GM21515 (cell line): ENCODE measurements around the gene IFRD2.
"Not testable (repeated sequence)": the region's sequence is repeated elsewhere in the genome, so short reads cannot be mapped to it uniquely, and the experiment has no call there.

Experiments
- ATAC-seq: cut with Tn5 transposase; IDR thresholded peaks from one replicate; pipeline ENCODE4 v1.9.1; 2021; ENCODE audit not compliant: unreplicated experiment

The IFRD2 gene

DNA sequence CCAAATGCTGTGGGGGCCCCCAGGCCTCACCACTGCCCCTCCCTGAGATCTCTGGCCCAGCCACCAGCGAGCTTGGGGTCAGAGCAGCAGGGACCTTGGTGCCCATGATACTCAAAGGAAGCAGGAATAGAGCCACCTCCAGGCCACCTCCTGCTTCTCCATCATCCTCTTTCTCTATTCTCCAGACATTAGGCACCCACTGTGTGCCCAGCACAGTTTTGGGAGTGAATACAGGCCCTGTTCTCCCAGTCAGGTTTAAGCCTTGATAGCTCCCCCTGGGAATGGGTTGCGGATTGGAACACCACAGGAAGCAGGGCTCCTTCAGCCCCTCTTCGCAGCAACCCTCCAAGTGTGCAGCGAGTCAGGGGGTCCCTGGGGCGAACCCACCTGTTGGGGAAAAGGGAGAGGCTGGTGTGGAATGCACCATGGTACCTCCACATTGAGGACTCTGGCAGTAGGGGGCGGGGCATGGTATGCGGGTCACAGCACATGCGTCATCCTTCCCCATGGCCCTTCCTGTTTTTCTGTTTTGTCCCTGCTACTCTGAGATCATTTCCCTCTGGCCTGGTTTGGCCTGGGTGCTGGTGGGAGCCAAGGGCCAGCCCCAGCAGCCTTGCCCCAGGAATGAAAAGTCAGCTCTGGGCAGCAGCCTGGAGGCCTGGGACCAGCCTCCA, 37.5 kb downstream of the IFRD2 start:
- ATAC-seq = no peak

DNA sequence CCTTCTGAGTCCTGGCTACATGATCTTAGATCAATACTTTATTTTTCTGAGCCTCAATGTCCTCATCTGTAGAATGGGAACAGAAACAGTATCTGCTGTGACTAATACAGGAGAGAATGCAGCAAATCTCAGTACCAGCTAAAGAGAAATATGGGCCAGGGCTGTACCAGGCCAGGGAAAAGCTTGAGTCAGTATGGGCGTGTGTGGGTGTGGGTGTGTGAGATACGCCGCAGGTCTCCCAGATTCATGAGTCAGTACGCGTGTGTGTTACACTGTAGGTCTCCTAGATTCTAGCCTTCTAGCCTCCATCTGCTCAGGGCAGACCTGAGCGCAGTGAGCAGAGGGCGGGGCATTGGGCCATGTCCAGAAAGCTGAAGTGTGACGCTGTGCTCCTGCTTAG, 41.0 kb downstream of the IFRD2 start:
- no peak for ATAC-seq

DNA sequence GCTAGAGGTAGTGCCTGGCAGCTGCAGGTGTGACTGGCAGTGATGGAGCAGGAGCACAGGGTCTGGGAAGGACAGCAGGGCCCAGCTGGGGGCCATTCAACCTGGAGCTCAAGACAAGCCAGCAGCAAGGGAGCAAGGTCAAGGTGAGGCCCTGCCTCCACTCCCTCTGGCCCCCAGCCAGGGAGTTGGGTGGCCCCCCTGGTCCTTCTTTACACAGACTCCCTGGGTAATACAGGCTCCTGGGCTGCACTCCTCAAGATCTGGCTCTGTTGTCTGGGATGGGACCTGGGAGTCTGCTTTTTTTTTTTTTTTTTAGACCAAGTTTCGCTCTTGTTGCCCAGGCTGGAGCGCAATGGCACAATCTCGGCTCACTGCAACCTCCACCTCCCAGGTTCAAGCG, 41.7 kb downstream of the IFRD2 start:
- ATAC-seq = no peak

DNA sequence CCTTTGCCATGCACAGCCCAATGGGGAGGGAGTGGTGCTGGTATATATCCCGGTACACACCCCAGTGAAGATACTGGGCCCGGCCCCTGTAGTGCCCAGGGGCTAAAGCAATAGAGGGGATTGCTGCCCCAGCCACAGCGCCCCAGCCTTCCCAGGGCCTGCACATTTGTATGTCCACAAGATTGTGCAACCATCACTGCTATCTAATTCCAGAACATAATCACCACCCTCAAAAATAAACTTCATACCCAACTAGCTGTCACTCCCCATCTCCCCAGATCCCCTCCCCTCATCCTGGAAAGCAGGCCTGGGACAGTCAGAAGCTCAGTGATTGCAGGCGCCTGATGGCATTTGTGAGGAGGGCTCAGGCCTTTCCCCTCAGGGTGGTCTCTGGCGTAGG, 42.8 kb downstream of the IFRD2 start:
- no peak for ATAC-seq

DNA sequence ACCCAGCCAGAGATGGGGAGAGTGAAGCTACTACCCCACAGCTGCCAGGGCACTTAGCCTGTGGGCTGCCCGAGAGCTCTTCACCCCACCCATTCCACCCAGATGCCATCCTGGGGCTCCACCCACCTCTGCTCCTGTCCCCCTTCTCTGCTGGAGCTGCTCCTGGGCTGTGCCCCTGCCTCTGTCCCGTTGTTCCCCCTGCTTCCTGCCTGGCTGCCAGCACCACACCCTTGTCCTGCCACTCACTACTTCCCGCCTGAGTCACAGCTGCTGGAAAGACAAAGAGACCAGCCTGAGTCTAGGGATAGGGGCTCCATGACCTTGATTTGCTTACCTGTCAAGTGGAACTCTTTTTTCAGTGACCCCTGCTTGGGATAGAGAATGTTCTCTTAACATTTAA, 43.8 kb downstream of the IFRD2 start:
- ATAC-seq = no peak

DNA sequence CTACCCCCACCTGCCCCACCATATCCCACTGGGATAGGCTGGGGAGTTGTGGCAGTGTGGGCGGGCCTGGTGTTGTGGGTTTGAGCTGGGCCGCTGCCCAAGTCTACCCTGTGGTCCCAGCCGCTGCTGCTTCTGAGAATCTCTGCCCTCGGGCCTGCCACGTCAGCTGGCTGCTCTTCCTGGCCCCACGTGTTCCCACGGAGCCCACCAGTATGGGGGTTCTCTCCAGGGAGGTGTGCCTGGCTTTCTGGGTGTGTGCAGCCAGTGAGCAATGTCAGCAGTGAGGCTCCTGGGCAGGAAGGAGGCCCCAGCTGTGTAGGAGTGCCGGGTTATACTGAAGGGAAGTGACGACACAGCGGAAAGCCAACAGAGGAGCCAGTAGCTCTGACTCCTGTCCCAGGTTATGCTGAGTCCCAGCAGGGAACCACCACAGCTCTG, 45.7 kb downstream of the IFRD2 start:
- peak; percentile 36 for ATAC-seq

DNA sequence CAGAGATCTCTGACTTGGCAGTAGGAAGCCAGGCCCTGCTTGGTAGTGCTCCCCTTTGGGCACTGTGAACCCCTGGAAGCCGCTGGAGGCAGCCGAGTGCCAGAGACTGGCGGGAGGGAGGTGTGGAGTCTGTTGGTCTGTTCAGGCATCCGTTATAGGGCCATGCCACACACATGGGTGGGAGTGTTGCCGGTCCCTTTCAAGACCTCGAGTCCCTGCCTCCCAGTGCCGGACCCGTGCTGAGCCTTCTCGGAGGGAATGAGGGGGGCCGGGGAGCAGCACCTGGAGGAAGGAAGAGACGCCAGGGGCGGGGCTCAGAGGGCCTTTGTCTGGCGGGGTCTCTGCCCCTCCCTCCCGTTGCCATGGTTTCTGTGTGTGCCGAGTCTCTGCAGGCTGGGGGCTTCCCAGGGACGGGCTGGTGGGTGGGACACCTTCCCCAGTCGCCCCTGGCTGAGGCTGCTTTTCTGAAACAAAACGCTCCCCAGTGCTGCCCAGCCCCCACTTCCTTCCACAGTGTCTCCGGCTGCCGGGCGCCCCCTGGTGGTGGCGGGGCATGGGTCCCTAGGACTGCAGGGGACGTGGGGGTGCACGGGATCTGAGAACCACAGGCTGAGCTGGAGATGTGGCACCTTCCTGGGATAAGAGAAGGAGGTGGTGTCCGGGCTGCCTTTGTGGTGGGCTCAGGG, 46.3 kb downstream of the IFRD2 start:
- peak; percentile 56 for ATAC-seq

DNA sequence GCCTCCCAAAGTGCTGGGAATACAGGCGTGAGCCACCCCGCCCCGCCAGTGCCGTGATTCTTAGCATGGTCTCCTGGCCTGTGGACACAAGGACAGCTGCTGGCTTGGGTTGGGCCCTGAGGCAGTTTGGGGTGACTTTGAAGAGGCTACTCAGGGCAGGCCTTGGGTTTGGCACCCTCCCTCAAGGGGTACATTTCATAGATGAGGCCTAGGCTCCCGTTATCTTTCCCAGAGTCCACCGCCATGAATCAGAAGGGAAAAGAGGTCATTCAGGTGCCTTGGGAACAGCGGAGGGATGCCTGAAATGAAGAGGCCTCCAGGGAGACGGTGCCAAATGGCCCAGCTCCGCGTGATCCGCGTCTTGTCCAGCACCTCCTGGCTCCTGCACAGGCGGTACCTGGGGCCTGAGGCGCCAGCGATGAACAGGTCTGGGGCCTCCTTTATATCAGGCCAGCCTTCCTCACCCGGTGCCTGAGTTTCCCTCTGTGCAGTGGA, 46.9 kb downstream of the IFRD2 start:
- no peak for ATAC-seq

DNA sequence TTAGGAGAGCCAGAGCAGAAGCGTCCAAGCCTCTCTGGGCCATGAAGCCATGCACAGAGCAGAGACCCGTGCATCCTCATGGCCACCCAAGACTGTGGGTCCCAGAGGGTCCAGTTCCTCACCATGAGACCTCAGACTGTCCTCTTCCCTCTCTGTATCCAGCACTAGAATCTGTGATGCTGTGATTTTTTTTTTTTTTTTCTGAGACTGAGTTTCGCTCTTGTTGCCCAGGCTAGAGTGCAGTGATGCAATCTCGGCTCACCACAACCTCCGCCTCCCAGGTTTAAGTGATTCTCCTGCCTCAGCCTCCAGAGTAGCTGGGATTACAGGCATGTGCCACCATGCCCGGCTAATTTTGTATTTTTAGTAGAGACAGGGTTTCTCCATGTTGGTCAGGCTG, 47.4 kb downstream of the IFRD2 start:
- ATAC-seq = not testable (repeated sequence)

DNA sequence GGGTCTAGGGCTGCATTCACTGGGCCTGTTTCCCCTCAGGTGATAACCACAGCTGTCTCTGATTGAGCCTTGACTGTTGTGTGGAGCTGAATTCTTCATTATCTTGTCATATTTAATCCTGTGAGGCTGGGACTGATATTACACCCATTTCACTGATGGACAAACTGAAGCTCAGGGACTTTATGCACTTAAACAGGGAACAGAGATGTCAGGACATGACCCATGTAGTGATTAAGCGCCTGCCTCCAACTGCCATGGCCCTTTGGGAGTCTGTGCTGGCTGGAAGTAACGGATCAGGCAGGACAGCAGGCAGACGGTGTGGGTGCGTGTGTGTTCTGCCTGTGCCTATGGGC, 48.7 kb downstream of the IFRD2 start:
- no peak for ATAC-seq

DNA sequence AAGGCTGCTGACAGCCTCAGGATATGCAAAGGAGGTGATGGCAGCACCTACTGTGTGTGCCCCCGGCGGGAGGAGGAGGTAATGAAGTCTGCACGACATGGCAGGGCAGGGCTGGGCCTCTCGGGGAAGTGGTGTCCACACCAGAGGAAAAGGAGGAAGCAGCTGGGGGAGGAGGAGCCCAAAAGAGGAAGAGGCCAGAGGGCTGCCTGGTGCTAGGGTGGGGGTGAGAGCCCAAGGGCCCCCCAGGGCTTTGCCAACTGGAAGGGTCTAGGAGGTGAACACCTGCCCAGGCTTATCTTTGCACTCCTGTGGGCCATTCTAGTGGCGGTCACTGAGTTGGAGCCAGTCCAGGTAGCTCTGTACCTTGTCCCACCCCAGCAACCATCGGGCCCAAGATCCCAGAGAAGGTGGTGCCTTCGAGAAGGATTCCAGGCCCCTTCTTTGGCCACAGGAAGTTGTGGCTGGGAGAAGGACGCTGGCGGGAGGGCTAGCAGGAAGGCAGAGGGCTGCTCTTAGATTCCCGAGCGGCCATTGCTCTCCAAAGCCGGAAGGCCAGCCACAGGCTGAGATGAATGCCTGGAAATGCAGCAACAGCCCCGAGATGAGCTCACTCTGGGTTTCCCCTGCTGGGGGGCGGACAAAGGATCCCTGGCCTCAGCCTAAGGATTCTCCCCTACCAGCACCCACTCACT, 49.2 kb downstream of the IFRD2 start:
- no peak for ATAC-seq

DNA sequence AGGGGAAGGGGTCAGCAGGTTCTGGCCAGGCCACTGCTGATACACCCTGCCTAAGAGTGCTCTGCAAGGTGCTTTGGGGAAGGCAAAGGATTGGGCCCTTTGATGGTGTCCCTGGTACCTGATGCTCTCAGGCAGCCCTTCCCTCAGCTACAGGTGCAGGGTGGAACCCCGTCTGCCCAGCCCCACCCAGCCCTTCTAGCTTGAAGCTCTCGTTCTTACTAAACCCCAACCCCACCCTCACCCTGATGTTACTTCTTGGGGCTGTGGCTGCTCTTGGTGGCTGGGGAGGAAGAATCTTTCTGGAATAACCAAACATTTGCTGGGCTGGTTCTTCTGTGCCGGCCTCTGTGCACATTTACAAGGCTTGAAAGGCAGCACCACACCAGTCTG, 49.9 kb downstream of the IFRD2 start:
- no peak for ATAC-seq

DNA sequence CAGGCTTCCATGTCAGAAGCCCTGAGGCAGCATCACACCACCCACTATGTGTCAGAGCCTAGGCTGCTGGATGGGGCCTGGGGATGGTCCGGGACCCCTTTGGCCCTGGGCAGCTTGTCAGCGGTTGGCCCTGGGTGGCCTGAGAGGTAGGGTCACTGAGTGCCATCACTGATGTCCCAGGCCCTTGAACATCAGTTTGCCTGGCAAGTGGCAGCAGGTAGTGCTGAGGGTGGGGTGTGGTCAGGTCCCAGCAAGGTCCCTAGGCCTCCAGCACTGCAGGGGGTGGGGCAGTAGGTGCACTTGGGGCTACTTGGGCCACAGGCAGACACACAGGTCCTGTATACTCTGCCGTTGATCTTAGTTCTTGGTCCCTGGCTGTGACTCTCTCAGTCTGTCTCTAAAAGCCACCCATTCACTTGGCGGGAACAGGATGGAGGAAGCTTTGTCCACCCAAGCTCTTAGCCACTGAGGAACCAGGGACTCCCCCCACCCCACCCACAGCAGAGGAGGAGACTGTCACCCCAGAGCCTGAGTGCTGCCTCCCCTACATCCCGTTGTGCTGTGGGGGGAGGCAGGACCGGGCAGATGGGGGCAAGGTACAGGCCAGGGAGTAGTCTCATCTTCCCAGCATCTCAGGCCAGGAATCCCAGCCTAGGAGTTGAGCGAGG, 50.4 kb downstream of the IFRD2 start:
- no peak for ATAC-seq

DNA sequence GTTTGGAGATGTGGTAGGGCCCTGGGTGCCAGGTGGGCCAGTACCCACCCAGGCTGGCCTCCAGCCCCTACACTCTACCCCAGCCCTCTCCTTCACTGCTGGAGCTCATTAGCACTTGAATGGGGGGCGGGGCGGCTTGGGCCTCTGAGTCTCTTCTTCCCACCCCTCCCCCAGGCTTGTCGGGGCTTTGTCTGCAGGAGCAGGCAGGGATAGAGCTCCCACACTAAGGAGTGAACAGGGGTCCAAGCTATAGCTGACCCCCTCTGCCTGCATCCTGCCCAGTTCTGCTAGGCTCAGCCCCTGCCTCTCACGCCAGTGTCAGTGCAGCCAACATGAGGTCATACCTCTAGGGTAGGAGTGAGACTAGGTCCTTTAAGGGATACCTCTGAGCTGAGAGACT, 51.1 kb downstream of the IFRD2 start:
- no peak for ATAC-seq

DNA sequence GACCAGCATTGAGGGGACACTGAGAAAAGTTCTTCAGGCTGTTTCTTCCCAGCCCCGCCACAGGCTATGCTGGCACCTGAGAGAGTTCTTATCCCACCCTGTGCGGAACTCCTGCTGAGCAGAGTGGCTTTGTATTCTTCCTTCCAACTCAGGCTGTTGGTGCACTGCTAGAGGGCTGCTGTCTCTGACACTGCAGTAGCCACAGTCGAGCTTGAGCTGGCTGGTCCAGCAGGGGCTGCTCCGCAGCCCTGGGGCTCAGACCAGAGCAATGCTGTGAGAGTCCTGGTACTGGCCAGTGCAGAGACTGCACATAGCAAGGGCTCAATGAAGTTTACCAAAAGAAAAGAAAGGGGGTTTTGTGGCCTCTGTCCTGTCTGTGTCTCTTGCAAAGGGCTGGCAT, 52.6 kb downstream of the IFRD2 start:
- no peak for ATAC-seq

DNA sequence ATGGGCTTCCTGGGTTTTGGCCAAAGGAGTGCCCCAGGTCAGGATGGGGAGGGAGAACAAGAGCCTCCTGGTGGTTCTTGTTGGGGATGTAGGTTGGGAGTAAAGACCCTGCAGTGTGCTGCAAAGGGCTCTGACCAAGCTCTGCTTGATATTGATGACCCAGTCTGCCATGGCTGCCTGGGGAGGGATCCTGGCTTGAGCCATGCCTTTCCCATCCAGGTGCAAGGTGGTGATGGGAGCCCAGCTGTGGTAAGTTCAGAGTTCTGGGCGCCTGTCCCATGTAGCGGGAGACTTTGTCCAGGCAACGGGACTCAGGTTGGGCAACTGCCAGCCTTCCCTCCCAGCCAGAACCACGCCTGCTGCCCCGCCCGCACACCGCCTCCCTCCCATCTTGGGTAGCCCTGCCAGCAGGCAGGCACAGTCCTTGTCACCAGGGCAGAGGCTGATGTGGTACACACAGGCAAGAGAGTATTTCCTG, 53.6 kb downstream of the IFRD2 start:
- ATAC-seq = no peak

DNA sequence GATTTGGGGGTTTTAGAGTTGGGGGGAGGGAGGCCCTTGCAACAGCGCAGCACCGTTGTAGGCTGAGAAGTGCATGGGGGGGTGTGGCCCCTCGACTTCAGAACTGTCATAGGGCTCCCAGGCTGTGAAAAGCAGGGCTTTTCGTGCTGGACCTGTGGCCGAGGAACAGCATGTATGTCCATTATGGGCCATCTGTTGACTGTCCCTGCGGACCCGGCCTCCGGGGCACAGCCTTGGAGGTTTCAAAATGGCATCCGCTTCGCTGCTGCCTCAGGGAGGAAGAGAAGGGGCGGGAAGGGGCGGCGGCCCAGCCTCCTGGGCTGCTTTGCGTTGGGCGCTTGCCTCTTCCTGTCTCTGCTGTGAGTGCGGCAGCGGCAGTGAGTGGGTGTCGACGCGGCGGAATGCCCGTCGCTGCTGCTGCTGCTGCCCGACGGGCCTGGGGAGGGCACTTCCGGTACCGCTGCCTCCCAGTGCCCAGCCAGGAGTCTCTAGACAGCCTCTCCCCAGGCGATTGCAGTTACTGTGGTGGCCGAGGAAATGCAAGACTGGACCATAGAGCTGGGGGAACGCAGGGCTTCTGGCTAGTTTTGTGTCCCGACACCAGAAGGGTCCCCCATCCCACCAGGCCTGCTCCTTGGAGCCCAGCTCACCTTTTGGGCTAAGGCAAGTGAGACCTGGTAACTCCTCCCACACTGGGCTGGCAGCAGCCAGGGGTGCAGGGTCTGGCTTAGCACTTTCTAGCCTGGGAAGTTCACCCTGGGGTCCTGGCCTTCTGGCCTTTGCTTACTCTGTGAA, 54.3 kb downstream of the IFRD2 start:
- ATAC-seq = peak; percentile 27
